Sigmoid colon (tissue), 4 donors: ENCODE data around the gene VPS8.

Experiments used
- POLR2A ChIP-seq, 2 donors: fragments of 450-650 bp; IDR thresholded peaks; one replicate each; pipeline ENCODE4 v1.6.1; 2016; ENCODE audit warnings: antibody characterized with exemption in 2 of 2, mild to moderate bottlenecking in 2 of 2, moderate library complexity in 2 of 2
- POLR2AphosphoS5 ChIP-seq, 4 donors: sonication (generic); formaldehyde crosslinking; IDR thresholded peaks; one replicate each; pipeline ENCODE4 v1.6.1; 2017; ENCODE audit warnings: antibody characterized with exemption in 4 of 4
- TF ChIP-seq, protein P1 (sequence below), 4 experiments: fragments of 450-650 bp in 3 of 4; fragments of 200-600 bp in 1 of 4; IDR thresholded peaks; one replicate each; pipeline ENCODE4 v1.5.1; 2016 to 2019; ENCODE audit warnings: antibody characterized with exemption in 4 of 4, mild to moderate bottlenecking in 3 of 4, moderate library complexity in 2 of 4

- TF ChIP-seq, protein P1, sequence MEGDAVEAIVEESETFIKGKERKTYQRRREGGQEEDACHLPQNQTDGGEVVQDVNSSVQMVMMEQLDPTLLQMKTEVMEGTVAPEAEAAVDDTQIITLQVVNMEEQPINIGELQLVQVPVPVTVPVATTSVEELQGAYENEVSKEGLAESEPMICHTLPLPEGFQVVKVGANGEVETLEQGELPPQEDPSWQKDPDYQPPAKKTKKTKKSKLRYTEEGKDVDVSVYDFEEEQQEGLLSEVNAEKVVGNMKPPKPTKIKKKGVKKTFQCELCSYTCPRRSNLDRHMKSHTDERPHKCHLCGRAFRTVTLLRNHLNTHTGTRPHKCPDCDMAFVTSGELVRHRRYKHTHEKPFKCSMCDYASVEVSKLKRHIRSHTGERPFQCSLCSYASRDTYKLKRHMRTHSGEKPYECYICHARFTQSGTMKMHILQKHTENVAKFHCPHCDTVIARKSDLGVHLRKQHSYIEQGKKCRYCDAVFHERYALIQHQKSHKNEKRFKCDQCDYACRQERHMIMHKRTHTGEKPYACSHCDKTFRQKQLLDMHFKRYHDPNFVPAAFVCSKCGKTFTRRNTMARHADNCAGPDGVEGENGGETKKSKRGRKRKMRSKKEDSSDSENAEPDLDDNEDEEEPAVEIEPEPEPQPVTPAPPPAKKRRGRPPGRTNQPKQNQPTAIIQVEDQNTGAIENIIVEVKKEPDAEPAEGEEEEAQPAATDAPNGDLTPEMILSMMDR (IDR thresholded peaks at IDR 0.05): no peak
- TF ChIP-seq POLR2A (IDR thresholded peaks at IDR 0.05) (no peak), POLR2AphosphoS5 (IDR thresholded peaks at IDR 0.05) (no peak)
These were observed 112.6 kb downstream of the VPS8 start for GRCh38 chr3:184924547-184924946.
